ENCODE measurements around the gene CENPN. TPM values are rescaled to one million over a fixed set of nuclear protein-coding genes. Genes with fewer than 3 reads are reported as not detected.

CENPN gene
- total and polyA plus RNA-seq, 2 of the 13 experiments (the other 11 are each of a cell fraction or from before 2014, with no cell fraction given), result 29.7 to 129 TPM

GRCh38 chr16:81077076-81077940, 70.3 kb downstream of the CENPN start, which contains the start of gene C16orf46 (continued):
- TF ChIP-seq PCBP2 (optimal IDR thresholded peaks at IDR 0.05; ENCODE audit: low read depth, low read length, poor library complexity, severe bottlenecking) (no peak), HHEX (CRISPR knock-in tag; IDR thresholded peaks at IDR 0.05) (no peak), ZNF280B (CRISPR knock-in tag; IDR thresholded peaks at IDR 0.05; ENCODE audit: borderline replicate concordance) (peak; percentile 85), ZNF260 (CRISPR knock-in tag; IDR thresholded peaks at IDR 0.05; ENCODE audit: borderline replicate concordance, low read depth) (peak; percentile 82; the same call in 1 of the 2 replicates), NFAT5 (CRISPR knock-in tag; IDR thresholded peaks at IDR 0.05) (peak; percentile 85), ZNF543 (CRISPR knock-in tag; IDR thresholded peaks at IDR 0.05) (peak; percentile 86; the same call in 1 of the 2 replicates), FOXA3 (CRISPR knock-in tag; IDR thresholded peaks at IDR 0.05) (peak; percentile 65; the same call in 1 of the 2 replicates), ZNF552 (CRISPR knock-in tag; IDR thresholded peaks at IDR 0.05; ENCODE audit: borderline replicate concordance) (no peak), ZNF598 (CRISPR knock-in tag; IDR thresholded peaks at IDR 0.05; ENCODE audit: borderline replicate concordance) (peak; percentile 66; the same call in 1 of the 2 replicates), ATM (IDR thresholded peaks at IDR 0.05; ENCODE audit: borderline replicate concordance) (no peak), SMAD9 (CRISPR knock-in tag; IDR thresholded peaks at IDR 0.05) (no peak), FOXP1 (IDR thresholded peaks at IDR 0.05) (no peak), FOXP1 (CRISPR knock-in tag; IDR thresholded peaks at IDR 0.05) (no peak), FOXA1 (IDR thresholded peaks at IDR 0.05) (no peak), FOXA1 (CRISPR knock-in tag; IDR thresholded peaks at IDR 0.05) (peak; percentile 55), BCLAF1 (IDR thresholded peaks at IDR 0.05) (no peak), TBX3 (IDR thresholded peaks at IDR 0.05; ENCODE audit: borderline replicate concordance) (peak; percentile 48; the same call in 1 of the 2 replicates), ZNF501 (CRISPR knock-in tag; IDR thresholded peaks at IDR 0.05) (peak; percentile 99), ZNF205 (CRISPR knock-in tag; IDR thresholded peaks at IDR 0.05) (peak; percentile 80), SP4 (CRISPR knock-in tag; IDR thresholded peaks at IDR 0.05) (peak; percentile 95), MTA3 (CRISPR knock-in tag; IDR thresholded peaks at IDR 0.05) (no peak), ZIK1 (CRISPR knock-in tag; IDR thresholded peaks at IDR 0.05; ENCODE audit: borderline replicate concordance, low read depth) (peak; percentile 89)

Data from HepG2 (cell line).